Amniotic epithelial cell (primary cell): ENCODE data around the gene PIGT.
A peak's percentile ranks its signal among the peaks of the same experiment; 100 is the strongest.

Experiments used
- DNase-seq: peaks from one replicate; pipeline ENCODE4 v3.0.0-alpha.2; 2010; ENCODE audit warnings: low read depth

PIGT gene

GRCh38 chr20:45400346-45401031, 15.5 kb upstream of the PIGT start:
- DNase-seq: no peak

- DNase-seq: peak; percentile 86
These were observed 13.0 kb upstream of the PIGT start for GRCh38 chr20:45402946-45403345.

- no peak for DNase-seq
These were observed 11.5 kb upstream of the PIGT start for GRCh38 chr20:45404438-45404837.

GRCh38 chr20:45405571-45406259, 10.2 kb upstream of the PIGT start:
- DNase-seq: no peak

- DNase-seq: peak; percentile 2
These were observed 9.5 kb upstream of the PIGT start for GRCh38 chr20:45406260-45407066.

- peak; percentile 25 for DNase-seq
These were observed 8.7 kb upstream of the PIGT start for GRCh38 chr20:45407067-45407745.

GRCh38 chr20:45407783-45408645, 7.9 kb upstream of the PIGT start, which contains the start of gene DBNDD2:
TSS of gene DBNDD2 (plus strand) at chr20:45408289. CDS start at chr20:45408468, 179 bp downstream.
- DNase-seq: no peak

GRCh38 chr20:45408646-45409213, 7.2 kb upstream of the PIGT start:
- DNase-seq: no peak

GRCh38 chr20:45409521-45410272, 6.2 kb upstream of the PIGT start:
- DNase-seq: no peak

- DNase-seq: no peak
These were observed 5.1 kb upstream of the PIGT start for GRCh38 chr20:45410887-45411286.

- DNase-seq: no peak
These were observed 3.3 kb upstream of the PIGT start for GRCh38 chr20:45412653-45413052.

- DNase-seq: no peak
These were observed 2.5 kb upstream of the PIGT start for GRCh38 chr20:45413479-45413878.

GRCh38 chr20:45416917-45417316, 976 bp downstream of the PIGT start:
- no peak for DNase-seq

- DNase-seq: peak; percentile 96
These were observed 3.5 kb downstream of the PIGT start for GRCh38 chr20:45419188-45420091.

- DNase-seq: no peak
These were observed 4.2 kb downstream of the PIGT start for GRCh38 chr20:45420125-45420524.

GRCh38 chr20:45423700-45424099, 7.8 kb downstream of the PIGT start:
- DNase-seq: no peak

- no peak for DNase-seq
These were observed 9.6 kb downstream of the PIGT start for GRCh38 chr20:45425561-45425960.

- no peak for DNase-seq
These were observed 10.5 kb downstream of the PIGT start for GRCh38 chr20:45426320-45427016.
